ENCODE measurements around the gene CYP26C1.

- TF ChIP-seq, protein P1, sequence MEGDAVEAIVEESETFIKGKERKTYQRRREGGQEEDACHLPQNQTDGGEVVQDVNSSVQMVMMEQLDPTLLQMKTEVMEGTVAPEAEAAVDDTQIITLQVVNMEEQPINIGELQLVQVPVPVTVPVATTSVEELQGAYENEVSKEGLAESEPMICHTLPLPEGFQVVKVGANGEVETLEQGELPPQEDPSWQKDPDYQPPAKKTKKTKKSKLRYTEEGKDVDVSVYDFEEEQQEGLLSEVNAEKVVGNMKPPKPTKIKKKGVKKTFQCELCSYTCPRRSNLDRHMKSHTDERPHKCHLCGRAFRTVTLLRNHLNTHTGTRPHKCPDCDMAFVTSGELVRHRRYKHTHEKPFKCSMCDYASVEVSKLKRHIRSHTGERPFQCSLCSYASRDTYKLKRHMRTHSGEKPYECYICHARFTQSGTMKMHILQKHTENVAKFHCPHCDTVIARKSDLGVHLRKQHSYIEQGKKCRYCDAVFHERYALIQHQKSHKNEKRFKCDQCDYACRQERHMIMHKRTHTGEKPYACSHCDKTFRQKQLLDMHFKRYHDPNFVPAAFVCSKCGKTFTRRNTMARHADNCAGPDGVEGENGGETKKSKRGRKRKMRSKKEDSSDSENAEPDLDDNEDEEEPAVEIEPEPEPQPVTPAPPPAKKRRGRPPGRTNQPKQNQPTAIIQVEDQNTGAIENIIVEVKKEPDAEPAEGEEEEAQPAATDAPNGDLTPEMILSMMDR (IDR thresholded peaks at IDR 0.05), result no peak
- no peak for TF ChIP-seq POLR2A (IDR thresholded peaks at IDR 0.05)
These were observed 26.2 kb upstream of the CYP26C1 start for GRCh38 chr10:93034426-93034825.

Data from right lobe of liver (tissue), 4 donors.